HG03565 (cell line): Measurements from ENCODE around the gene TRIM34.
"Not testable (repeated sequence)": the region's sequence is repeated elsewhere in the genome, so short reads cannot be mapped to it uniquely, and the experiment has no call there.

Experiments used
- ATAC-seq: cut with Tn5 transposase; IDR thresholded peaks from one replicate; pipeline ENCODE4 v1.9.1; 2021; ENCODE audit warnings: mild to moderate bottlenecking, moderate library complexity; ENCODE audit not compliant: unreplicated experiment

Gene TRIM34

DNA sequence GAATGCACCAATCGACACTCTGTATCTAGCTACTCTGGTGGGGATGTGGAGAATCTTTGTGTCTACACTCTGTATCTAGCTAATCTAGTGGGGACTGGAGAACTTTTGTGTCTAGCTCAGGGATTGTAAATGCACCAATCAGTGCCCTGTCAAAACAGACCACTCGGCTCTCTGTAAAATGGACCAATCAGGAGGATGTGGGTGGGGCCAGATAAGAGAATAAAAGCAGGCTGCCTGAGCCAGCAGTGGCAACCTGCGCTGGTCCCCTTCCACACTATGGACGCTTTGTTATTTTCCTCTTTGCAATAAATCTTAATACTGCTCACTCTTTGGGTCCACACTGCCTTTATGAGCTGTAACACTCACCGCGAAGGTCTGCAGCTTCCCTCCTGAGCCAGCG, 58.8 kb downstream of the TRIM34 start:
- not testable (repeated sequence) for ATAC-seq

DNA sequence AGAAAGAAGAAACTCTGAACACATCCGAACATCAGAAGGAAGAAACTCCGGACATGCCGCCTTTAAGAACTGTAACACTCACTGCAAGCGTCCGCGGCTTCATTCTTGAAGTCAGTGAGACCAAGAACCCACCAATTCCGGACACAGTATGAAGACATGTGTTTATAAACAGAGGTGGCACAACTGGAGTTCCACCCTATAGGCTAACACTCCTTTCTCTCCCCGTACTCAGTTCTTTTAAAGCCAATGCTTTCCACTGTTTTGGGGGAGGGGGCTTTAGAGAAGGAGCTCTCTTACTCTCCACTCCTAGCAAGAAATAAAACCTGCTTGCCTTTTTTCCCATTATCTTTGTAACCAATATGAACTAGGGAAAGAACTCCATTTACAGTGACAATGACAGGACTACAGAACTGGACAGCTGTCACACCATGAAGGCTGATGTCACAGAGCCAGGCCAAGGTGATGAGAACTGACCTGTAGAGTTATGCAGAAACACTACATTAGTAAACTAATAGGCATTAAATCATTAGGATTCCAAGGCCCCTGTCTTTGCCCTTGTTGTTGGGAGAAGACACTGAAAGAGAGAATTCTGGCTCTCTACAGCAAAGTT, 59.3 kb downstream of the TRIM34 start:
- ATAC-seq = no peak

DNA sequence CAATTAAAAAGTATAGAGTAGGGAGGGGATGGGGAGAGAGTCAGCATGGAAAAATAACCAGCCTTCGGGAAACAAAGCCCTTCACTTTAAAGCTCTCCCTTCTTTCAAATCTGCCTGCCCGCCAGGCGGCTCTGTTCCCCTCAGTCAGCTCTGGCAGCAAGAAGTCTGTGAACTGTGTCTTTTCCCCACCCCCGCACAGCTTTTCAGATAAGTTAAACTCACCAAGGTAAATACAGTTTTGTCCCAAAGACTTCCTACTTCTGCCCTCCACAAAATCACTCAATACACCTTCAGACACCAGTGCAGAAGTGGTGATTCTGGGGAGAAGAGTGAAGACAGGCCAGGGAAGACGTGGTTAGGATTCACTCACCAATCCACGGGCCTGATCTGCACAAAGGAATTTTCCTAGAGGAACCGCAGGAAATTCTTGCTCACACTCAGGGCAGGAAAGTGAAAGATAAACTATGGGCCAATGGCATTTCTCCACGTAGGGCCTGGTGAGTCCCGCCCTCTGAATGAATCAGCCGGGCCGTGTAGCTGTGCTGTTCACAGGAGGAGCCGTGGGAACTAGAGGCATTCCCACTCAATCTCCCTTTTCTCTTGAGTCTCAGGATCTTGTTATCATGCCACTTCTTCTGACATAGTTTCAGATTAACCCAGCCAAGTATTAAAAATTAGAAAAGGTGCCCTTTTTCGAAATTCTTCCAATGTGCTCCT, 60.0 kb downstream of the TRIM34 start, which contains the start of gene TRIM5:
TSS of gene TRIM5 (minus strand) at position 429 of the 717 bp plus-strand sequence. CDS start 4,897 bp downstream, outside the sequence.
- ATAC-seq = peak; percentile 56

DNA sequence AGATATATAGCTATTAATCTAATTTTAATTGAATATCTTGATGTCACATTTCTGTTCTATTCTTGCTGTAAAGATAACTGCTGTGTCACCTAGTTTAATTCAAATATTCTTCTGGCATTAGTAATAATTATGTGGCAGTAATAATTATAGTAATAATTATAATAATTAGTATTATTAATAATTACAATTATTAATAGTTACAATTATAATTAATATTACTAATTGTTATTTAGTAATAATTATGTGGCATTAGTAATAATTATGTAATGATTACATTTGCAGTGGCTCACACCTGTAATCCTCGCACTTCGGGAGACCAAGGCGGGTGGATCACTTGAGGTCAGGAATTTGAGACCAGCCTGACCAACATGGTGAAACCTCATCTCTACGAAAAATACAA, 61.6 kb downstream of the TRIM34 start:
- ATAC-seq = no peak

DNA sequence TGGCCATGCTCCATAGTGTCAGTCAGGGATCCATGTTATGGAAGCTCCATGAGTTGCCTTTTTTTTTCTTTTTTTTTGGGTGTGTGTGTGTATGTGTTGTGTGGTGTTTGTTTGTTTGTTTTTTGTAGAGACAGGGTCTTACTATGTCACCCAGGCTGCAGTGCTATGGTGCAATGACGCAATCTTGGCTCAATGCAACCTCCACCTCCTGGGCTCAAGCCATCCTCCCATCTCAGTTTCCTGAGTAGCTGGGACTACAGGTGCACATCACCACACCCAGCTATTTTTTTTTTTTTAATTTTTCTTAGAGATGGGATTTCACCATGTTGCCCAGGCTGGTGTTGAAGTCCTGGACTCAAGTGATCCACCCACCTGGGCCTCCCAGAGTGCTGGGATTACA, 63.7 kb downstream of the TRIM34 start:
- no peak for ATAC-seq

DNA sequence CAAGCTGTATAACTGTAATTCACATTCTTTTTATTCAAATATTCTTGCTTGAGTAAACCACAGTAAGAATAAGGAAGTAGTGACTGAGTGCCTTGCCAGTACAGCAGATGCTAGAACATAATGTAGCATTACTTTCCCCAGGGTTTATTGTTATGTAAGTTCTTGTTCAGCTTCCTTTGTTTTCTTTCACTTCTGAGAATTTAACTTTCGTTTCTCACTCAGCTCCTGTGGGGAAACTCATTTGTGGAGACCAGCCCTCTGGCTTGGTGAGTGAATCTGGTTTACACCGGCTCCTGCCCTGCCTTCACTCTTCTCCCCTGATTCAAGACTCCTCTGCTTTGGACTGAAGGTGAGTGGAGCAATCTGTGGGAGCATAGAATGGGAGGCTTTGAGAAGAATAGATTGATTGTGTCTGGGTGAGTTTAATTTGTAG, 64.8 kb downstream of the TRIM34 start, which contains the start of gene TRIM22:
TSS of gene TRIM22 (plus strand) at position 240 of the 433 bp plus-strand sequence. CDS start 6,443 bp downstream, outside the sequence.
- peak; percentile 84 for ATAC-seq

DNA sequence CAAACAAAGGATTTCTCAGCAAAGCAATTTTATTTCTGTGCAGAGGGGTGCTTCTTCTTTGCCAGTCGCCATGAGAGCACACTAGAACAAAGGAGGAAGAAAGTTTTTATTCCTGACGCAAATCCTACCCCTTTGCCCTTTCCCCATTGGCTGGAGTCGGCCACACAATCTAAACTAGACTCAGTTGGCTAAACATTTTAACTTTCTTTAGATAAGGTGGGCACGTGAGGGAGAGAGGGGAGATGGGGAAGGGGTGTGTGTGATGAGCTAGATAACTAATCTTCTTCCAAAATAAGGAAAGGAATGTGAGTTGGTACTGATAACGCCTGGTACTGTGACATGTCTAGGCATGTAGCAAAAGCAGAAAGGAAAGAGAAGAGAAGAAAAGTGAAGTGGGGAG, 65.4 kb downstream of the TRIM34 start:
- no peak for ATAC-seq

DNA sequence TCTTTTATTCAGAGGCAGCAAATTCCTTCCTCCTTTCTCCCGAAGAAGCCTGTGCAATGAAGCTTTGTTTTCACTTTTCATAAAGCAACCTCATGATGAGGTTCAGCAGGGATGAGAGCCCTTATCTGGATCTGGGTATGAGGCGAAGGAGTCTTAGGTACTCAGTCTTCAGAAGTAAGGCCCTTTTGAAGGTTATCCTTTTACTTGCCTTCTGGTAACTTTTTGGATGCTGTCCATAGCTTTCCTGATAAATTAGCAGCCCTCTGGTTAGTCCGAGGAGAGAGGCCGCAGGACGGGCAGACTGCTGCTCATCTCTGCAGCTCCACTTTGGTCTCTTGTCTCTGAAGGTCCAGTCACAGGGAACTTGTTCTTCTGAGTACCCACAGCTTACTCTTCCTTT, 65.9 kb downstream of the TRIM34 start:
- no peak for ATAC-seq

DNA sequence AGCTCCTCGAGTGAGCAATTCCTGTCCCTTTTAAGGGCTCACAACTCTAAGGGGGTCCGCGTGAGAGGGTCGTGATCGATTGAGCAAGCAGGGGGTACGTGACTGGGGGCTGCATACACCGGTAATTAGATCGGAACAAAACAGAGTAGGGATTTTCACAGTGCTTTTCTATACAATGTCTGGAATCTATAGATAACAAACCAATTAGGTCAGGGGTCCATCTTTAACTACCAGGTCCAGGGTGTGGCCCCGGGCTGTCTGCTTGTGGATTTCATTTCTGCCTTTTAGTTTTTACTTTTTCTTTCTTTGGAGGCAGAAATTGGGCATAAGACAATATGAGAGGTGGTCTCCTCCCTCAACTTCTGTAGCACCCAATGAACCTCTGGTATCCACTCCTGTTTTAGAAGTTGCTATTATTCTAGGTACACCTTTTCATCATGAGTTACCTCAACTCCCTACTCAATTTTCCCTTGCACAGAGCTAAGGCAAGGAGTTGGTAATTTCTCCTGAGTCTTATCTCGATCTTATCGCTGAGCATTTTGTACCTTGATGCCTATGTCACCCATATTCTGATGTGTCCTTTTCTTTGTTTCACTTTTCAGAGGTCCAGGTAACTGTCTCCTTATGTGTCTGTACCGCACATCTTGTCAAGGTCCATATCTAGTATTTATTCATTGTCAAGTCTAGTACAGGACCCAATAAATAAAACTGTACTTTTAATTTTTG, 66.6 kb downstream of the TRIM34 start:
- ATAC-seq = not testable (repeated sequence)

DNA sequence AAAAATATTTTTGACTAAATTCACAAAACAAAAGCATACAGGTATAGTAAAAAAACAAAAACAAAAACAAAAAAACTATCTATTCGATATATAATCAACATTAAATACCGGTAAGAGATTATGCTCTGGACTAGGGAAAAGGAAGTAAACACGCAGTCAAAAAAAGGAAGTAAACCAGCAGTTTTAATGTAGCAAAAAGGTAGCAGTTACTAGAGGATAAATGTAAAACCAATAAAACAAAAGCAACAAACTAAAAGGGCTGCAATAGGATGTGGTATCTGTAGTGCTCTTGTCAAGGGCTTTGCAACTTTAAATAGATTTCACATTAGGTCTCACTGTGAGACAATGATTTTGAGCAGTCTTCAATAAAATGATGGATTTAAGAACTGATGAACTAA, 67.2 kb downstream of the TRIM34 start:
- ATAC-seq = no peak
